Trophoblast cell (in vitro differentiated cells and primary cell): ENCODE data around the gene EFNA5.

Experiments used
- DNase-seq, 2 donors: peaks; one replicate each; pipeline ENCODE4 v3.0.0-alpha.2; 2016
- H2AFZ ChIP-seq: 2 replicates; pipeline ENCODE4 v1.6.1; 2013; ENCODE audit warnings: low read length, moderate library complexity, mild to moderate bottlenecking; ENCODE audit not compliant: insufficient read depth, poor library complexity
- H2AK5ac ChIP-seq: 2 replicates; pipeline ENCODE4 v1.6.1; 2013; ENCODE audit warnings: mild to moderate bottlenecking, low read length
- H2BK120ac ChIP-seq: 2 replicates; pipeline ENCODE4 v1.6.1; 2013; ENCODE audit warnings: low read length, mild to moderate bottlenecking, moderate library complexity; ENCODE audit not compliant: insufficient read depth, poor library complexity
- H2BK12ac ChIP-seq: 2 replicates; pipeline ENCODE4 v1.6.1; 2013; ENCODE audit warnings: mild to moderate bottlenecking, low read length, moderate library complexity
- H2BK5ac ChIP-seq: 2 replicates; pipeline ENCODE4 v1.6.1; 2013; ENCODE audit warnings: low read length, low read depth, moderate library complexity, mild to moderate bottlenecking; ENCODE audit not compliant: poor library complexity
- H3K14ac ChIP-seq: 2 replicates; pipeline ENCODE4 v1.6.1; 2013; ENCODE audit warnings: mild to moderate bottlenecking, low read length
- H3K18ac ChIP-seq: 2 replicates; pipeline ENCODE4 v1.6.1; 2013; ENCODE audit warnings: mild to moderate bottlenecking, low read length
- H3K23ac ChIP-seq: 2 replicates; pipeline ENCODE4 v1.6.1; 2013; ENCODE audit warnings: low read length
- H3K27ac ChIP-seq: 2 replicates; pipeline ENCODE4 v1.5.1; 2013; ENCODE audit warnings: low read depth, mild to moderate bottlenecking, inconsistent platforms, low read length, moderate library complexity
- H3K27me3 ChIP-seq: 2 replicates; pipeline ENCODE4 v1.6.1; 2013; ENCODE audit warnings: inconsistent platforms, mild to moderate bottlenecking, low read length, moderate library complexity; ENCODE audit not compliant: insufficient read depth
- H3K36me3 ChIP-seq, 2 experiments: 1 replicate in 1 of 2; 2 replicates in 1 of 2; pipeline ENCODE4 v1.6.1; 2013; ENCODE audit warnings: low read length in 2 of 2, mild to moderate bottlenecking in 2 of 2, moderate library complexity in 1 of 2; ENCODE audit not compliant: insufficient read depth in 2 of 2, control insufficient read depth in 1 of 2
- H3K4ac ChIP-seq: 2 replicates; pipeline ENCODE4 v1.6.1; 2013; ENCODE audit warnings: low read depth, mild to moderate bottlenecking, low read length, moderate library complexity
- H3K4me1 ChIP-seq, 2 experiments: 1 replicate in 1 of 2; 2 replicates in 1 of 2; pipeline ENCODE4 v1.6.1; 2013; ENCODE audit warnings: low read length in 2 of 2, mild to moderate bottlenecking in 2 of 2, moderate library complexity in 1 of 2; ENCODE audit not compliant: insufficient read depth in 2 of 2, control insufficient read depth in 1 of 2
- H3K4me2 ChIP-seq: 2 replicates; pipeline ENCODE4 v1.6.1; 2013; ENCODE audit warnings: inconsistent platforms, mild to moderate bottlenecking, low read length, moderate library complexity
- H3K4me3 ChIP-seq: 2 replicates; pipeline ENCODE4 v1.5.1; 2013; ENCODE audit warnings: mild to moderate bottlenecking, low read depth, low read length, inconsistent platforms
- H3K79me1 ChIP-seq: one replicate; pipeline ENCODE4 v1.6.1; 2013; ENCODE audit warnings: low read length
- H3K79me2 ChIP-seq: 2 replicates; pipeline ENCODE4 v1.6.1; 2013; ENCODE audit warnings: low read length, mild to moderate bottlenecking; ENCODE audit not compliant: control insufficient read depth, insufficient read depth, poor library complexity
- H3K9ac ChIP-seq: 2 replicates; pipeline ENCODE4 v1.6.1; 2013; ENCODE audit warnings: mild to moderate bottlenecking, low read length
- H3K9me3 ChIP-seq: 2 replicates; pipeline ENCODE4 v1.6.1; 2013; ENCODE audit warnings: low read depth, mild to moderate bottlenecking, control low read depth, inconsistent platforms, low read length; ENCODE audit not compliant: insufficient read depth
- H4K12ac ChIP-seq: 2 replicates; pipeline ENCODE4 v1.6.1; 2013; ENCODE audit warnings: low read depth, mild to moderate bottlenecking, low read length, moderate library complexity
- H4K8ac ChIP-seq: 2 replicates; pipeline ENCODE4 v1.6.1; 2013; ENCODE audit warnings: low read depth, mild to moderate bottlenecking, low read length, moderate library complexity
- H4K91ac ChIP-seq: one replicate; pipeline ENCODE4 v1.6.1; 2013; ENCODE audit warnings: low read depth, mild to moderate bottlenecking, low read length, moderate library complexity
- WGBS: extraction: QIAGEN DNeasy Blood & Tissue Kit; methylation state at CpG from one replicate; pipeline ENCODE4 v1.1.7; 2013; ENCODE audit warnings: missing lambda C conversion rate; ENCODE audit not compliant: insufficient read length, insufficient coverage; ENCODE audit errors: extremely low coverage; 5-methylcytosine and 5-hydroxymethylcytosine counted together

The EFNA5 gene

GRCh38 chr5:107430071-107430625 is 240.6 kb downstream of the EFNA5 start:
- no CpG with 5 or more reads among the region's 1 CpG for WGBS
- Histone ChIP-seq H3K79me1 (no peaks in the 10 kb centered on the region), H4K12ac (no peak overlapping the region), H3K4me2 (no peak overlapping the region), H3K27ac (no peak overlapping the region), H2AK5ac (no peak overlapping the region), H3K79me2 (no peaks in the 10 kb centered on the region), H3K18ac (no peak overlapping the region), H3K4me1 (peaks cover 0 to 2% of the 10 kb centered on the region in 2 experiments), H3K14ac (no peak overlapping the region), H2BK12ac (no peak overlapping the region), H3K27me3 (no peaks in the 10 kb centered on the region), H3K9me3 (no peaks in the 10 kb centered on the region), H4K91ac (no peak overlapping the region), H4K8ac (no peak overlapping the region), H3K4me3 (no peak overlapping the region), H3K36me3 (peaks cover 0 to 2% of the 10 kb centered on the region in 2 experiments), H2AFZ (no peak overlapping the region), H3K9ac (no peak overlapping the region), H2BK5ac (no peak overlapping the region), H3K23ac (no peak overlapping the region), H2BK120ac (no peak overlapping the region), H3K4ac (no peak overlapping the region)
- DNase-seq = no peak

GRCh38 chr5:107428303-107428813 is 242.4 kb downstream of the EFNA5 start:
- Histone ChIP-seq H2BK120ac (no peak overlapping the region), H2AFZ (no peak overlapping the region), H3K9me3 (no peaks in the 10 kb centered on the region), H3K27ac (no peak overlapping the region), H3K23ac (no peak overlapping the region), H2AK5ac (no peak overlapping the region), H3K36me3 (peaks cover 0 to 2% of the 10 kb centered on the region in 2 experiments), H2BK5ac (no peak overlapping the region), H3K4ac (no peak overlapping the region), H3K27me3 (no peaks in the 10 kb centered on the region), H3K79me2 (no peaks in the 10 kb centered on the region), H3K4me3 (no peak overlapping the region), H2BK12ac (no peak overlapping the region), H4K8ac (no peak overlapping the region), H3K18ac (no peak overlapping the region), H3K14ac (no peak overlapping the region), H3K79me1 (no peaks in the 10 kb centered on the region), H3K4me1 (peaks cover 0 to 2% of the 10 kb centered on the region in 2 experiments), H3K9ac (no peak overlapping the region), H4K91ac (no peak overlapping the region), H4K12ac (no peak overlapping the region), H3K4me2 (no peak overlapping the region)
- no peak for DNase-seq
- no CpG with 5 or more reads among the region's 4 CpGs for WGBS

- H2BK120ac ChIP-seq = no peak overlapping the region
Observed at GRCh38 chr5:107426872-107427271, 243.9 kb downstream of the EFNA5 start.

GRCh38 chr5:107426209-107426608 is 244.5 kb downstream of the EFNA5 start:
- peaks cover 0 to 2% of the 10 kb centered on the region in 2 experiments for H3K36me3 ChIP-seq
- no peak overlapping the region for H2AK5ac ChIP-seq
- H2BK120ac ChIP-seq = no peak overlapping the region
- H3K9me3 ChIP-seq = no peaks in the 10 kb centered on the region
- H3K4me2 ChIP-seq = no peak overlapping the region
- H4K91ac ChIP-seq = no peak overlapping the region
- H2BK5ac ChIP-seq = no peak overlapping the region
- H3K23ac ChIP-seq = no peak overlapping the region
- WGBS = no CpG with 5 or more reads among the region's 1 CpG
- H3K27me3 ChIP-seq = no peaks in the 10 kb centered on the region
- no peak overlapping the region for H4K12ac ChIP-seq
- no peak overlapping the region for H2AFZ ChIP-seq
- H3K79me2 ChIP-seq = no peaks in the 10 kb centered on the region
- no peak overlapping the region for H3K27ac ChIP-seq
- DNase-seq = peak in 1 of 2 donors; percentile 33
- no peak overlapping the region for H3K14ac ChIP-seq
- H4K8ac ChIP-seq = no peak overlapping the region
- no peaks in the 10 kb centered on the region for H3K79me1 ChIP-seq
- H3K4me3 ChIP-seq = no peak overlapping the region
- peaks cover 0 to 7% of the 10 kb centered on the region in 2 experiments for H3K4me1 ChIP-seq
- no peak overlapping the region for H3K9ac ChIP-seq
- no peak overlapping the region for H3K18ac ChIP-seq
- no peak overlapping the region for H3K4ac ChIP-seq
- H2BK12ac ChIP-seq = no peak overlapping the region

More at GRCh38 chr5:107426872-107427271, 243.9 kb downstream of the EFNA5 start:
- no peak overlapping the region for H4K91ac ChIP-seq
- WGBS = no CpG with 5 or more reads among the region's 6 CpGs
- H3K18ac ChIP-seq = no peak overlapping the region
- H3K9me3 ChIP-seq = no peaks in the 10 kb centered on the region
- no peak overlapping the region for H2BK5ac ChIP-seq
- peaks cover 0 to 7% of the 10 kb centered on the region in 2 experiments for H3K4me1 ChIP-seq
- no peak overlapping the region for H3K9ac ChIP-seq
- no peaks in the 10 kb centered on the region for H3K79me1 ChIP-seq
- H3K4me3 ChIP-seq = no peak overlapping the region
- H3K4me2 ChIP-seq = no peak overlapping the region
- H2BK12ac ChIP-seq = no peak overlapping the region
- H3K79me2 ChIP-seq = no peaks in the 10 kb centered on the region
- H3K4ac ChIP-seq = no peak overlapping the region
- H3K27me3 ChIP-seq = no peaks in the 10 kb centered on the region
- H3K23ac ChIP-seq = no peak overlapping the region
- no peak overlapping the region for H3K27ac ChIP-seq
- peaks cover 0 to 2% of the 10 kb centered on the region in 2 experiments for H3K36me3 ChIP-seq
- H2AFZ ChIP-seq = no peak overlapping the region
- H4K8ac ChIP-seq = no peak overlapping the region
- no peak overlapping the region for H3K14ac ChIP-seq
- no peak overlapping the region for H4K12ac ChIP-seq
- no peak overlapping the region for H2AK5ac ChIP-seq
- no peak for DNase-seq
